PFSK-1 (cell line): ENCODE results near the gene ZNF628.

Experiments
- FOXP2 ChIP-seq: optimal IDR thresholded peaks from 2 replicates; pipeline ENCODE3; 2011; ENCODE audit warnings: borderline replicate concordance, control low read depth, inconsistent platforms; ENCODE audit not compliant: insufficient read depth; ENCODE audit errors: extremely low read length, extremely low read depth
- POLR2AphosphoS5 ChIP-seq: IDR thresholded peaks from 2 replicates; pipeline ENCODE4 v1.6.1; 2012; ENCODE audit warnings: low read depth, mild to moderate bottlenecking, control low read depth, low read length, moderate library complexity
- REST ChIP-seq, 2 experiments: IDR thresholded peaks; 2 replicates each; pipeline versions ENCODE4 v1.6.1 to v1.8.0; 2011 to 2012; ENCODE audit warnings: low read depth in 2 of 2, low read length in 2 of 2, control low read depth in 1 of 2, inconsistent platforms in 1 of 2, mild to moderate bottlenecking in 1 of 2, moderate library complexity in 1 of 2; ENCODE audit not compliant: insufficient read depth in 1 of 2
- SIN3A ChIP-seq: IDR thresholded peaks from 2 replicates; pipeline ENCODE4 v1.6.1; 2012; ENCODE audit warnings: mild to moderate bottlenecking, low read length, moderate library complexity, borderline replicate concordance; ENCODE audit not compliant: insufficient read depth
- TAF1 ChIP-seq: IDR thresholded peaks from 2 replicates; pipeline ENCODE4 v1.6.1; 2012; ENCODE audit warnings: low read length, control low read depth, borderline replicate concordance; ENCODE audit not compliant: insufficient read depth

The ZNF628 gene

DNA sequence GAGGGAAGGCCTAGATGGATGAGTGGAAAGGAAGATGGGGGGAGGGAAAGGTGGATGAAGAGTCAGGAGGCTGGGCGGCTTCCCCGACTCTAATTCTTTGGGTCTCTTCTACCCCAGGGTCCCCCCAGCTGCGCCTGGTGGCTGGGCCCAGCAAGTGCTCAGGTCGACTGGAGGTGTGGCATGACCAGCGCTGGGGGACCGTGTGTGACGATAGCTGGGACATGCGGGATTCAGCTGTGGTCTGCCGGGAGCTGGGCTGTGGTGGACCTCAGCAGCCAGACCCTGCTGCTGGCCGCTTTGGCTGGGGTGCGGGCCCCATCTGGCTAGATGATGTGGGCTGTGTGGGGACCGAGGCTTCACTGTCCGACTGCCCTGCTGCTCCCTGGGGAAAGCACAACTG, 21.3 kb downstream of the ZNF628 start:
- TF ChIP-seq SIN3A = no peak
- TF ChIP-seq FOXP2 = no peak
- TF ChIP-seq POLR2AphosphoS5 = no peak
- no peak for TF ChIP-seq TAF1
- no peak for TF ChIP-seq REST (IDR thresholded peaks at IDR 0.05; ENCODE audit: insufficient read depth in 1 of 2, low read depth in 2 of 2, low read length in 2 of 2)

GRCh38 chr19:55498246-55498840, 21.9 kb downstream of the ZNF628 start:
- TF ChIP-seq POLR2AphosphoS5 = no peak
- no peak for TF ChIP-seq REST (IDR thresholded peaks at IDR 0.05; ENCODE audit: insufficient read depth in 1 of 2, low read depth in 2 of 2, low read length in 2 of 2)
- no peak for TF ChIP-seq TAF1
- TF ChIP-seq FOXP2 = no peak
- no peak for TF ChIP-seq SIN3A

DNA sequence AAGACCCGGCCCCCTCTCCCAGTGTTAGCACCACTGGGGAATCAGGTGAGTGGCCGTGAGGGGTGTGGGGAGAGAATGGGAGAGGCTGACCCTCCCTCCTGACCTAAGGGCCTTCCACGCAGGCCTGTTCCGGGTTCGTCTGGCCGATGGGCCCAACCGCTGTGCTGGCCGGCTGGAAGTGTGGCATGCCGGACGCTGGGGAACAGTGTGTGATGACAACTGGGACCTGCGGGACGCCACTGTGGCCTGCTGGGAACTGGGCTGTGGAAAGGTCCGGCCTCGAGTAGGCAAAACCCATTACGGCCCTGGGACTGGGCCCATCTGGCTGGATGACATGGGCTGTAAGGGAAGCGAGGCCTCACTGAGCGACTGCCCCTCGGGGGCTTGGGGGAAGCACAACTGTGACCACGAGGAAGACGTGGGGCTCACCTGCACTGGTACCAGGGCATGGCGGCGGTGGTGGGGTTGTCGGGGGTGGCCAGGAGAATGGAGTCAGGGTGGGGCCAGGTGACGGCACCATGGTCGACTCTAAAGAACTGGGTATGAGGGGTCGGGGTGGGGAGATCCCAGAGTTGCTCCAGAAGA, 24.0 kb downstream of the ZNF628 start:
- TF ChIP-seq REST (IDR thresholded peaks at IDR 0.05; ENCODE audit: insufficient read depth in 1 of 2, low read depth in 2 of 2, low read length in 2 of 2) = no peak
- TF ChIP-seq TAF1 = no peak
- TF ChIP-seq FOXP2 = no peak
- no peak for TF ChIP-seq POLR2AphosphoS5
- no peak for TF ChIP-seq SIN3A

- TF ChIP-seq TAF1 (no peak), POLR2AphosphoS5 (no peak), REST (IDR thresholded peaks at IDR 0.05; ENCODE audit: insufficient read depth in 1 of 2, low read depth in 2 of 2, low read length in 2 of 2) (no peak)
Observed at GRCh38 chr19:55502197-55502952, 26.0 kb downstream of the ZNF628 start.

DNA sequence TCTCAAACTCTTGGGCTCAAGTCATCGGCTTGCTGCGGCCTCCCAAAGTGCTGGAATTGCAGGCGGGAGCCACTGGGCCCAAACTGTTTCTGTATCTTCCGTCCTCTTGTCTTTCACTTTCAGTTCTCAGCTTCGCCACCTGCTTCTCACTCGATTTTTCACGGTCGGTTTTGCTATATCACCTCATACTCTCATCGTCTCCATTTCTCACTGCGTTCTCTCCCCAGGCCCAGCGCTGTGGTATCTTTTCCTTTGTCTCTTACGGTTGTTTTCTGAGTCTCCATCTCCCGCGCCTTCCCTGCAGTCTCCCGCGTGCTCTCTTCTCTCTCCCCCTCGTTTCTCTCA, 26.7 kb downstream of the ZNF628 start:
- TF ChIP-seq SIN3A = no peak
- no peak for TF ChIP-seq TAF1
- no peak for TF ChIP-seq FOXP2
- no peak for TF ChIP-seq REST (IDR thresholded peaks at IDR 0.05; ENCODE audit: insufficient read depth in 1 of 2, low read depth in 2 of 2, low read length in 2 of 2)
- no peak for TF ChIP-seq POLR2AphosphoS5
